Spleen (tissue), 11 donors: ENCODE results near the gene CPNE1. TPM values are rescaled to one million over a fixed set of nuclear protein-coding genes. Genes with fewer than 3 reads are reported as not detected.
A peak's percentile ranks its signal among the peaks of the same experiment; 100 is the strongest.

Source experiments
- DNase-seq: peaks from one replicate; pipeline ENCODE4 v3.0.0-alpha.2; 2020
- H3K27ac ChIP-seq, 8 donors: fragments of 200-600 bp; sonication (generic) in 7 of 8; 1 replicate in 4 of 8; 2 replicates in 4 of 8; pipeline versions ENCODE4 v1.5.0 to v1.8.0; 2016 to 2021; ENCODE audit warnings: inconsistent platforms in 4 of 8, mild to moderate bottlenecking in 4 of 8, moderate library complexity in 1 of 8
- H3K27me3 ChIP-seq, 7 donors: fragments of 200-600 bp; sonication (generic) in 6 of 7; replicated peaks in 1 of 7; 1 replicate in 4 of 7; 2 replicates in 3 of 7; pipeline versions ENCODE4 v1.5.0 to v1.8.0; 2016 to 2021; ENCODE audit warnings: inconsistent platforms in 3 of 7, mild to moderate bottlenecking in 1 of 7
- H3K36me3 ChIP-seq, 6 donors: fragments of 200-600 bp; sonication (generic) in 5 of 6; 1 replicate in 4 of 6; 2 replicates in 2 of 6; pipeline versions ENCODE4 v1.5.0 to v1.8.0; 2016 to 2021; ENCODE audit warnings: inconsistent platforms in 2 of 6
- H3K4me1 ChIP-seq, 6 donors: fragments of 200-600 bp; sonication (generic) in 5 of 6; 1 replicate in 3 of 6; 2 replicates in 3 of 6; pipeline versions ENCODE4 v1.5.0 to v1.8.0; 2016 to 2021; ENCODE audit warnings: inconsistent platforms in 3 of 6
- H3K4me3 ChIP-seq, 8 donors: fragments of 200-600 bp; sonication (generic) in 7 of 8; 1 replicate in 4 of 8; 2 replicates in 4 of 8; pipeline versions ENCODE4 v1.5.0 to v1.8.0; 2016 to 2021; ENCODE audit warnings: inconsistent platforms in 4 of 8, mild to moderate bottlenecking in 4 of 8, moderate library complexity in 2 of 8
- H3K9me3 ChIP-seq, 8 donors: fragments of 200-600 bp; sonication (generic) in 7 of 8; 1 replicate in 4 of 8; 2 replicates in 4 of 8; pipeline versions ENCODE4 v1.5.0 to v1.8.0; 2016 to 2021; ENCODE audit warnings: inconsistent platforms in 4 of 8
- POLR2A ChIP-seq, 3 donors: fragments of 450-650 bp; IDR thresholded peaks; one replicate each; pipeline ENCODE4 v1.5.1; 2017; ENCODE audit warnings: antibody characterized with exemption in 3 of 3, mild to moderate bottlenecking in 1 of 3
- POLR2AphosphoS5 ChIP-seq, 3 donors: sonication (generic); formaldehyde crosslinking; IDR thresholded peaks; one replicate each; pipeline ENCODE4 v1.5.1; 2017; ENCODE audit warnings: antibody characterized with exemption in 3 of 3
- WGBS, 5 donors: extraction: QIAGEN DNeasy Blood & Tissue Kit in 3 of 5; methylation state at CpG; one replicate each; pipeline versions ENCODE4 v1.1.5 to v1.1.7; 2013 to 2018; 5-methylcytosine and 5-hydroxymethylcytosine counted together
- intact Hi-C: fragments of 100-400 bp; cut with DNase I; formaldehyde crosslinking; loops from one replicate; pipeline ENCODE4 v1.15.0; 2023; ENCODE audit warnings: low total_unique reads
- polyA plus RNA-seq, 3 donors: library from polyadenylated mRNA; stranded (reverse); fragments of 200-250 nt; gene quantifications; one replicate each; pipeline ENCODE4 v1.2.1, GENCODE V29; 2013
- total RNA-seq, 7 donors: library from RNA; depleted of rRNA in 3 of 7; stranded (reverse); fragments of >200 nt in 3 of 7; fragmentation: NEBNext Ultra II Directional in 4 of 7; extraction: Animal tissue kit (Norgen Biotek cat#: 25700) in 4 of 7; gene quantifications; one replicate each; pipeline versions ENCODE4 v1.1.0 to v1.2.1, GENCODE V29; 2016 to 2021
- TF ChIP-seq, protein P1 (sequence below), 11 experiments: fragments of 200-600 bp in 7 of 11; fragments of 450-650 bp in 4 of 11; sonication (generic) in 4 of 11; IDR thresholded peaks in 8 of 11; conservative IDR thresholded peaks in 3 of 11; 1 replicate in 7 of 11; 2 replicates in 4 of 11; pipeline versions ENCODE4 v1.4.0 to v1.8.0; 2016 to 2021; ENCODE audit warnings: antibody characterized with exemption in 11 of 11, inconsistent platforms in 4 of 11, mild to moderate bottlenecking in 1 of 11
- donor health status: healthy with polysubstance abuse.
- donor health status: DM: no; HTN: no; CAD: no; lungs with moderate emphysema.
- donor health status: DM: no; HTN: no; CAD: no.
- donor health status: Bipolar disorder and iron deficiency.
- donor health status: healthy.
- donor health status: DM: no; HTN: no; CAD: no.
- donor health status: DM: yes; HTN: yes; CAD: no.

The CPNE1 gene
- total and polyA plus RNA-seq, 10 donors, result 93.9 to 247 (median 221) TPM

DNA sequence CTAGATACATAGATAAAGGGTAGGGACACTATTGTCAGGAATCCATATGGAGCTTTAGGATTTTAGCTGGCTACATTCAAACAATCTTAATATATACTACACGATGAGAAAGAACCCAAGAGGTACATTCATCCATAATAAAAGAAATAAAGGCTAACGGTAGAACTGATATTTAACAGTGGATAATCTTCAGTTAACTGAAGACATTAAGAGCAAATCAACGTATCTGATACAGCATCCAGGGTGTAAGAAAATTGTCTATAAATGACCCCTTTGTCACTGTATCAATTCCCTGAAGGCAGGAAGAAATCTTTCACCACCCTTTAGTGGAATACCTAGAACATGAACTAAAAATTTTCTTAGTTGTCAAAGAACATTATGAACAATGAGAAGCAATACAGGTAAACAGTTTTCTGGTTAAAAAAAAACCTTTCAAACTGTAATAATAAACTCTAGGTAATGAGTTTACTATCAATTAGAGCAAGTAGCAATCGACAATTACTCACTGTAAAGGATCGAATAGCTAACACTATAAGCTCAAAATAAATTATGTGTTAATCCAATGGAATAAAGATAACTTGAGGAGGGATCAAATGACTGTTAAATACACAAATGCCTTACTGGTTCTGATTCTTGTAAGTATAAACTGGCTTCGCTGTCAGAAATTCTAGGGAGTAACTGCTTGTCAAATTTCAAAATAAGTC lies 46.3 kb upstream of the CPNE1 start:
- Histone ChIP-seq H3K9me3 (no peaks in the 10 kb centered on the region), H3K27me3 (no peaks in the 10 kb centered on the region), H3K27ac (peak overlapping the region in 1 of 8 donors; percentile 41), H3K4me3 (no peak overlapping the region), H3K36me3 (peaks cover 6 to 100% (median 91%) of the 10 kb centered on the region in 6 donors), H3K4me1 (peaks cover 16 to 95% (median 50%) of the 10 kb centered on the region in 6 donors)
- 73 to 88% (median 82%) methylated on average over 6 of the region's 6 CpGs for WGBS, 5 donors
- intact Hi-C loops, result no loop called here
- TF ChIP-seq, protein P1, sequence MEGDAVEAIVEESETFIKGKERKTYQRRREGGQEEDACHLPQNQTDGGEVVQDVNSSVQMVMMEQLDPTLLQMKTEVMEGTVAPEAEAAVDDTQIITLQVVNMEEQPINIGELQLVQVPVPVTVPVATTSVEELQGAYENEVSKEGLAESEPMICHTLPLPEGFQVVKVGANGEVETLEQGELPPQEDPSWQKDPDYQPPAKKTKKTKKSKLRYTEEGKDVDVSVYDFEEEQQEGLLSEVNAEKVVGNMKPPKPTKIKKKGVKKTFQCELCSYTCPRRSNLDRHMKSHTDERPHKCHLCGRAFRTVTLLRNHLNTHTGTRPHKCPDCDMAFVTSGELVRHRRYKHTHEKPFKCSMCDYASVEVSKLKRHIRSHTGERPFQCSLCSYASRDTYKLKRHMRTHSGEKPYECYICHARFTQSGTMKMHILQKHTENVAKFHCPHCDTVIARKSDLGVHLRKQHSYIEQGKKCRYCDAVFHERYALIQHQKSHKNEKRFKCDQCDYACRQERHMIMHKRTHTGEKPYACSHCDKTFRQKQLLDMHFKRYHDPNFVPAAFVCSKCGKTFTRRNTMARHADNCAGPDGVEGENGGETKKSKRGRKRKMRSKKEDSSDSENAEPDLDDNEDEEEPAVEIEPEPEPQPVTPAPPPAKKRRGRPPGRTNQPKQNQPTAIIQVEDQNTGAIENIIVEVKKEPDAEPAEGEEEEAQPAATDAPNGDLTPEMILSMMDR (IDR thresholded peaks at IDR 0.05 in 8 of 11, conservative IDR thresholded peaks at IDR 0.05 in 3 of 11), result no peak
- TF ChIP-seq POLR2A (IDR thresholded peaks at IDR 0.05) (no peak), POLR2AphosphoS5 (IDR thresholded peaks at IDR 0.05) (no peak)
- DNase-seq, result no peak

DNA sequence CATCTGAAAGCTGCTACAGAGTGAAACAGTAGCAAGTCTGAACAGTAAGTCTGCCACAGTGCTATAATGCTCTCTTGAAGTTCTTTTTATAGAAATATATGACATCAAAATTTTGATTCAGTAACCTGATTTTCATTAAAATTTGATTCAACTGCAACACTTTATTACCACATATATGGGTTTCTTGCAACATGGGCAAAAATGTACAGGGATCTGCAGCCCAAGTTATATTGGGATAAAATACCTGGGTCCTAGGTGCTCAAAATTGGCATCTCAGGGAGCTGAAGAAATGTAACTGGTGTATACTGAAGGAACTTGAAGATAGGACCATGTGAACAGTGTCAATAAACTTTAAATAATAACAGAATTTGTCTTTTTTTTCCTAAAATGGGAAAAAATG lies 45.3 kb upstream of the CPNE1 start:
- Histone ChIP-seq H3K36me3 (peaks cover 5 to 100% (median 91%) of the 10 kb centered on the region in 6 donors), H3K27ac (no peak overlapping the region), H3K27me3 (no peaks in the 10 kb centered on the region), H3K9me3 (no peaks in the 10 kb centered on the region), H3K4me3 (no peak overlapping the region), H3K4me1 (peaks cover 16 to 85% (median 46%) of the 10 kb centered on the region in 6 donors)
- intact Hi-C loops, result no loop called here
- TF ChIP-seq, protein P1 (IDR thresholded peaks at IDR 0.05 in 8 of 11, conservative IDR thresholded peaks at IDR 0.05 in 3 of 11), result no peak
- no peak for TF ChIP-seq POLR2A (IDR thresholded peaks at IDR 0.05)
- DNase-seq, result no peak

DNA sequence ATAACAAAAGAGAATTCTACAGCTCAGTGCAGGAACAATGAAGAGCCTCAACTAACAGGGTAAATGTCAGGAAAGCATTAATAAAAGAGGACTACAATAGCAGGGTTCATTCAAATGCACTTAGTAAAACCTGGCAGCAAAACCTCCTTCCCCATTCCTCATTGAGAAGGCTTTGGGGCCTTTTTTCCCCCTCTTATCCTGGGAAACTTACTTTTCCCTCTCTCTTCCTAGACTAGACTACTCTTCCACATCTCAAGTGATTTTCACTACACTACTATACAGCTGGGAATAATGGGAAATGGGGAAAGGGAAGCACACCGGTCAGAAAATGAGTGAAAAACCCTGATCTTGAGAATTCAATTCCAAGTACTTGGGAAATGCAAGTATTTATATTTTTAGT lies 44.6 kb upstream of the CPNE1 start:
- WGBS, 5 donors, result 77 to 90% (median 83%) methylated on average over 1 of the region's 1 CpG
- H3K36me3 ChIP-seq, result peaks cover 9 to 100% (median 91%) of the 10 kb centered on the region in 6 donors
- H3K4me3 ChIP-seq, result no peak overlapping the region
- H3K9me3 ChIP-seq, result no peaks in the 10 kb centered on the region
- peak overlapping the region in 1 of 8 donors; percentile 4 for H3K27ac ChIP-seq
- intact Hi-C loops, result no loop called here
- TF ChIP-seq, protein P1 (IDR thresholded peaks at IDR 0.05 in 8 of 11, conservative IDR thresholded peaks at IDR 0.05 in 3 of 11), result no peak
- peak in 1 of 3 donors; percentile 29 for TF ChIP-seq POLR2AphosphoS5 (IDR thresholded peaks at IDR 0.05)
- no peak for TF ChIP-seq POLR2A (IDR thresholded peaks at IDR 0.05)
- peaks cover 16 to 85% (median 50%) of the 10 kb centered on the region in 6 donors for H3K4me1 ChIP-seq
- DNase-seq, result no peak
- H3K27me3 ChIP-seq, result no peaks in the 10 kb centered on the region

DNA sequence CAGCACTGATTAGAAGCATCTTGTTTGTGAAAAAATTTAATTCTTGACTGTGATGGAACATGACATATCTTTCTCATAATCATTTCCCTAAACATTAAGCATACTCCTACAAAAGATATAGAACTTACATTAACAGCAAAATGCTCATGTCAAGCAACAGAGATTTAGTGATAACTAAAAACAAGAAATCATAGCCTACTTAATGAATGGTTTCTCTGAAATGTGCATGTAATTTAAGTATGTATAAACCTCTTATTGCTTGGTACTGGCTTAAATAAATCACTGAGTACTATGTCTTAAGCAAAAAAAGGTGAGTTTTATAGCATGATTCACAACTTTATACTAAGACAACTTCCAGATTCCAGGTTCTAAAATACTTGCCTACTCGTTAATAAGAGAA lies 43.8 kb upstream of the CPNE1 start:
- no peak overlapping the region for H3K27ac ChIP-seq
- WGBS, 5 donors, result 48 to 68% (median 58%) methylated on average over 1 of the region's 1 CpG
- H3K36me3 ChIP-seq, result peaks cover 9 to 100% (median 91%) of the 10 kb centered on the region in 6 donors
- peaks cover 16 to 85% (median 55%) of the 10 kb centered on the region in 6 donors for H3K4me1 ChIP-seq
- intact Hi-C loops, result no loop called here
- H3K4me3 ChIP-seq, result no peak overlapping the region
- no peak for DNase-seq
- H3K9me3 ChIP-seq, result no peaks in the 10 kb centered on the region
- TF ChIP-seq POLR2A (IDR thresholded peaks at IDR 0.05), result no peak
- TF ChIP-seq POLR2AphosphoS5 (IDR thresholded peaks at IDR 0.05), result no peak
- TF ChIP-seq, protein P1 (IDR thresholded peaks at IDR 0.05 in 8 of 11, conservative IDR thresholded peaks at IDR 0.05 in 3 of 11), result no peak
- no peaks in the 10 kb centered on the region for H3K27me3 ChIP-seq
